H9 (cell line): ENCODE results near the gene SSPN. TPM values are rescaled to one million over a fixed set of nuclear protein-coding genes. Genes with fewer than 3 reads are reported as not detected.

Experiments used
- DNase-seq: peaks from one replicate; pipeline ENCODE4 v3.0.0-alpha.2; 2017
- H2AFZ ChIP-seq: one replicate; pipeline ENCODE4 v1.6.1; 2013; ENCODE audit warnings: mild to moderate bottlenecking, low read length, control low read depth, moderate library complexity
- H2AK5ac ChIP-seq: 2 replicates; pipeline ENCODE4 v1.6.1; 2013; ENCODE audit warnings: low read length, control low read depth, mixed read lengths; ENCODE audit not compliant: insufficient read length
- H2BK120ac ChIP-seq: one replicate; pipeline ENCODE4 v1.6.1; 2013; ENCODE audit warnings: low read depth, mild to moderate bottlenecking, low read length, control low read depth, inconsistent platforms; ENCODE audit not compliant: poor library complexity, severe bottlenecking
- H2BK12ac ChIP-seq: 2 replicates; pipeline ENCODE4 v1.6.1; 2013; ENCODE audit warnings: low read length, control low read depth, mixed read lengths, low read depth; ENCODE audit not compliant: insufficient read length
- H2BK15ac ChIP-seq: 2 replicates; pipeline ENCODE4 v1.6.1; 2013; ENCODE audit warnings: low read depth, low read length, control low read depth
- H2BK20ac ChIP-seq: one replicate; pipeline ENCODE4 v1.6.1; 2013; ENCODE audit warnings: low read depth, mild to moderate bottlenecking, low read length, control low read depth, inconsistent platforms; ENCODE audit not compliant: poor library complexity, severe bottlenecking
- H2BK5ac ChIP-seq: 2 replicates; pipeline ENCODE4 v1.6.1; 2013; ENCODE audit warnings: low read length, control low read depth, mixed read lengths; ENCODE audit not compliant: insufficient read length
- H3K14ac ChIP-seq: 2 replicates; pipeline ENCODE4 v1.6.1; 2013; ENCODE audit warnings: low read length, control low read depth; ENCODE audit not compliant: insufficient read depth
- H3K18ac ChIP-seq: 2 replicates; pipeline ENCODE4 v1.6.1; 2013; ENCODE audit warnings: low read depth, mild to moderate bottlenecking, mixed read lengths, low read length, control low read depth; ENCODE audit not compliant: insufficient read length
- H3K23ac ChIP-seq: 2 replicates; pipeline ENCODE4 v1.6.1; 2013; ENCODE audit warnings: low read length, control low read depth, mixed read lengths, low read depth; ENCODE audit not compliant: insufficient read length
- H3K23me2 ChIP-seq: 2 replicates; pipeline ENCODE4 v1.6.1; 2013; ENCODE audit warnings: low read depth, mild to moderate bottlenecking, mixed read lengths, low read length, control low read depth; ENCODE audit not compliant: insufficient read length, poor library complexity, severe bottlenecking
- H3K27ac ChIP-seq: 2 replicates; pipeline ENCODE4 v1.5.1; 2013; ENCODE audit warnings: low read length, control low read depth, mixed read lengths, low read depth; ENCODE audit not compliant: insufficient read length
- H3K27me3 ChIP-seq: 2 replicates; pipeline ENCODE4 v1.6.1; 2013; ENCODE audit warnings: low read length, control low read depth, inconsistent platforms; ENCODE audit not compliant: insufficient read depth
- H3K4ac ChIP-seq: 2 replicates; pipeline ENCODE4 v1.6.1; 2013; ENCODE audit warnings: low read depth, mild to moderate bottlenecking, control low read depth, inconsistent platforms, low read length, moderate library complexity
- H3K4me1 ChIP-seq: 2 replicates; pipeline ENCODE4 v1.6.1; 2013; ENCODE audit warnings: low read length, control low read depth, inconsistent platforms; ENCODE audit not compliant: insufficient read depth
- H3K4me2 ChIP-seq: 2 replicates; pipeline ENCODE4 v1.6.1; 2013; ENCODE audit warnings: low read length, control low read depth, mixed read lengths; ENCODE audit not compliant: insufficient read length, insufficient read depth
- H3K56ac ChIP-seq: 2 replicates; pipeline ENCODE4 v1.6.1; 2013; ENCODE audit warnings: low read depth, mild to moderate bottlenecking, mixed read lengths, low read length, control low read depth; ENCODE audit not compliant: insufficient read length
- H3K79me1 ChIP-seq: 2 replicates; pipeline ENCODE4 v1.6.1; 2013; ENCODE audit warnings: low read depth, mild to moderate bottlenecking, moderate library complexity, low read length, control low read depth, inconsistent platforms; ENCODE audit not compliant: insufficient read depth, poor library complexity, severe bottlenecking
- H3K79me2 ChIP-seq: 2 replicates; pipeline ENCODE4 v1.6.1; 2013; ENCODE audit warnings: low read length, control low read depth, inconsistent platforms; ENCODE audit not compliant: insufficient read depth
- H3K9ac ChIP-seq: 2 replicates; pipeline ENCODE4 v1.6.1; 2013; ENCODE audit warnings: low read length, control low read depth, mixed read lengths; ENCODE audit not compliant: insufficient read length; ENCODE audit errors: extremely low read depth
- H3K9me3 ChIP-seq: one replicate; pipeline ENCODE4 v1.6.1; 2013; ENCODE audit warnings: low read depth, low read length, inconsistent platforms; ENCODE audit not compliant: control insufficient read depth
- H3T11ph ChIP-seq: one replicate; pipeline ENCODE4 v1.6.1; 2013; ENCODE audit warnings: mild to moderate bottlenecking, low read length, control low read depth, inconsistent platforms
- H4K20me1 ChIP-seq: one replicate; pipeline ENCODE4 v1.6.1; 2013; ENCODE audit not compliant: control insufficient read depth, insufficient read length, insufficient read depth
- H4K5ac ChIP-seq: 2 replicates; pipeline ENCODE4 v1.6.1; 2013; ENCODE audit warnings: low read depth, mild to moderate bottlenecking, mixed read lengths, low read length, control low read depth; ENCODE audit not compliant: insufficient read length
- H4K8ac ChIP-seq: replicated peaks from 2 replicates; pipeline ENCODE4 v1.6.1; 2013; ENCODE audit warnings: low read length, control low read depth, mixed read lengths, low read depth; ENCODE audit not compliant: insufficient read length
- H4K91ac ChIP-seq: 2 replicates; pipeline ENCODE4 v1.6.1; 2013; ENCODE audit warnings: low read depth, mild to moderate bottlenecking, moderate library complexity, mixed read lengths, low read length, control low read depth; ENCODE audit not compliant: insufficient read length
- H3K27ac Mint-ChIP-seq, 3 experiments: 2 replicates in 2 of 3; 3 replicates in 1 of 3; pipeline ENCODE4 v1.8.0; 2020 to 2021; ENCODE audit warnings: mixed read lengths in 3 of 3, mild to moderate bottlenecking in 1 of 3, moderate library complexity in 1 of 3
- H3K27me3 Mint-ChIP-seq: 2 replicates; pipeline ENCODE4 v1.8.0; 2021; ENCODE audit warnings: low read depth, mild to moderate bottlenecking, moderate library complexity, mixed read lengths
- H3K36me3 Mint-ChIP-seq, 3 experiments: 2 replicates in 2 of 3; 3 replicates in 1 of 3; pipeline ENCODE4 v1.8.0; 2020 to 2021; ENCODE audit warnings: low read depth in 3 of 3, mixed read lengths in 3 of 3; ENCODE audit not compliant: insufficient read depth in 1 of 3
- H3K4me1 Mint-ChIP-seq, 2 experiments: 2 replicates each; pipeline ENCODE4 v1.8.0; 2020; ENCODE audit warnings: mixed read lengths in 2 of 2
- H3K4me3 Mint-ChIP-seq, 2 experiments: 2 replicates in 1 of 2; 3 replicates in 1 of 2; pipeline ENCODE4 v1.8.0; 2020 to 2021; ENCODE audit warnings: mild to moderate bottlenecking in 2 of 2, mixed read lengths in 2 of 2, moderate library complexity in 1 of 2
- H3K9me3 Mint-ChIP-seq, 2 experiments: 2 replicates in 1 of 2; 3 replicates in 1 of 2; pipeline ENCODE4 v1.8.0; 2020; ENCODE audit warnings: mild to moderate bottlenecking in 2 of 2, mixed read lengths in 2 of 2, moderate library complexity in 1 of 2
- WGBS: extraction: QIAGEN DNeasy Blood & Tissue Kit; methylation state at CpG from one replicate; pipeline ENCODE4 v1.1.7; 2013; ENCODE audit warnings: missing lambda C conversion rate, low lambda C conversion rate, mixed read lengths; ENCODE audit not compliant: insufficient read length; ENCODE audit errors: extremely low coverage; 5-methylcytosine and 5-hydroxymethylcytosine counted together
- total RNA-seq: library from RNA; stranded (reverse); gene quantifications from 2 replicates; pipeline ENCODE4 v1.2.1, GENCODE V29; 2021
- TF ChIP-seq, protein P1 (sequence below): fragments of 200-600 bp; sonication (generic); conservative IDR thresholded peaks from 3 replicates; pipeline ENCODE4 v1.8.0; 2021; ENCODE audit warnings: antibody characterized with exemption, mild to moderate bottlenecking

Gene SSPN
- total RNA-seq, 1 experiment from 2014 or later, result 0.81 TPM

DNA sequence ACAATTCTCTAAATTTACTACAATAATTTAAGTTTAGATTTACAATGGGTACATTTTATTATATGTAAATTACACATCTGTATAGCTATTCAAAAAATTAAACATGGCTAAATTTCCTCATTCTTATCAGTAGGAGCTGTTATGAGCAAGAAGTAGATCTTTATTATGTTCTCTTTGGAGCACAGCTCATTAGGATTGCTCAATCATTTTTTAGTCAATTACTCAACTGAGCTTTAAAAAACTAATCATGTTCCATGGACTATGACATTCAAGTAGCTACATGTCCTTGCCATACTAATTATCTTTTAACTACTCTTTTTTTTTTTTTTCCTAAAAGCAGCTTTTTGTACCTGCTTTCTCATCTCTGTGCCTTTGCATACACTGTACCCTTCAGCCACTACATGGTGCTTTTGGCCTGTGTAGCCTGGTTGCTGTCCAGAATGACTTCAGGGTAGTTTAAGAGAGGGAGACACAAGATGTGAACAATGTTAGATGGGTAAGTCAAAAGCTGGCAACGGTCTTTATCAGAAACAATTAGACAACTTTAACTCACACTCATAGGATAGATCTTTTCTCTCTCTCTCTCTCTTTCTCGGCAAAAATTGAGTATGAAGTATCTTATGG, 69.0 kb downstream of the SSPN start:
- no peaks in the 10 kb centered on the region for H3K4me1 ChIP-seq
- no peak overlapping the region for H3T11ph ChIP-seq
- H3K79me1 ChIP-seq, result no peaks in the 10 kb centered on the region
- H3K4me2 ChIP-seq, result no peak overlapping the region
- no peak overlapping the region for H2BK15ac ChIP-seq
- TF ChIP-seq, protein P1, sequence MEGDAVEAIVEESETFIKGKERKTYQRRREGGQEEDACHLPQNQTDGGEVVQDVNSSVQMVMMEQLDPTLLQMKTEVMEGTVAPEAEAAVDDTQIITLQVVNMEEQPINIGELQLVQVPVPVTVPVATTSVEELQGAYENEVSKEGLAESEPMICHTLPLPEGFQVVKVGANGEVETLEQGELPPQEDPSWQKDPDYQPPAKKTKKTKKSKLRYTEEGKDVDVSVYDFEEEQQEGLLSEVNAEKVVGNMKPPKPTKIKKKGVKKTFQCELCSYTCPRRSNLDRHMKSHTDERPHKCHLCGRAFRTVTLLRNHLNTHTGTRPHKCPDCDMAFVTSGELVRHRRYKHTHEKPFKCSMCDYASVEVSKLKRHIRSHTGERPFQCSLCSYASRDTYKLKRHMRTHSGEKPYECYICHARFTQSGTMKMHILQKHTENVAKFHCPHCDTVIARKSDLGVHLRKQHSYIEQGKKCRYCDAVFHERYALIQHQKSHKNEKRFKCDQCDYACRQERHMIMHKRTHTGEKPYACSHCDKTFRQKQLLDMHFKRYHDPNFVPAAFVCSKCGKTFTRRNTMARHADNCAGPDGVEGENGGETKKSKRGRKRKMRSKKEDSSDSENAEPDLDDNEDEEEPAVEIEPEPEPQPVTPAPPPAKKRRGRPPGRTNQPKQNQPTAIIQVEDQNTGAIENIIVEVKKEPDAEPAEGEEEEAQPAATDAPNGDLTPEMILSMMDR, result no peak
- no peak overlapping the region for H4K91ac ChIP-seq
- H3K79me2 ChIP-seq, result no peaks in the 10 kb centered on the region
- H3K36me3 Mint-ChIP-seq, result no peaks in the 10 kb centered on the region; a peak in 1 of 7 replicates
- H3K56ac ChIP-seq, result no peak overlapping the region
- no peak overlapping the region for H3K27ac ChIP-seq
- H3K9ac ChIP-seq, result no peak overlapping the region
- H3K23me2 ChIP-seq, result no peaks in the 10 kb centered on the region
- H2BK20ac ChIP-seq, result no peak overlapping the region
- WGBS, result no CpG with 5 or more reads among the region's 2 CpGs
- no peak overlapping the region for H2BK120ac ChIP-seq
- no peak overlapping the region for H3K4ac ChIP-seq
- no peak overlapping the region for H2AK5ac ChIP-seq
- H3K4me3 Mint-ChIP-seq, result no peak overlapping the region
- no peak overlapping the region for H2AFZ ChIP-seq
- no peaks in the 10 kb centered on the region for H3K9me3 ChIP-seq
- no peak overlapping the region for H3K27ac Mint-ChIP-seq
- H4K20me1 ChIP-seq, result no peaks in the 10 kb centered on the region
- no peaks in the 10 kb centered on the region for H3K27me3 Mint-ChIP-seq
- no peak overlapping the region for H3K18ac ChIP-seq
- H3K14ac ChIP-seq, result no peak overlapping the region
- H4K8ac ChIP-seq, result no peak overlapping the region
- no peak overlapping the region for H4K5ac ChIP-seq
- H3K23ac ChIP-seq, result no peak overlapping the region
- H2BK5ac ChIP-seq, result no peak overlapping the region
- peaks cover 0 to 2% of the 10 kb centered on the region in 2 experiments; a peak in 3 of 5 replicates for H3K9me3 Mint-ChIP-seq
- no peak overlapping the region for H2BK12ac ChIP-seq
- H3K4me1 Mint-ChIP-seq, result no peaks in the 10 kb centered on the region
- no peak for DNase-seq
- H3K27me3 ChIP-seq, result no peaks in the 10 kb centered on the region
